GM21447 (cell line): ENCODE data around the gene MAP2K3.
"Not testable (repeated sequence)": the region's sequence is repeated elsewhere in the genome, so short reads cannot be mapped to it uniquely, and the experiment has no call there.

Experiments
- ATAC-seq: cut with Tn5 transposase; IDR thresholded peaks from one replicate; pipeline ENCODE4 v1.9.1; 2021; ENCODE audit not compliant: unreplicated experiment

The MAP2K3 gene

DNA sequence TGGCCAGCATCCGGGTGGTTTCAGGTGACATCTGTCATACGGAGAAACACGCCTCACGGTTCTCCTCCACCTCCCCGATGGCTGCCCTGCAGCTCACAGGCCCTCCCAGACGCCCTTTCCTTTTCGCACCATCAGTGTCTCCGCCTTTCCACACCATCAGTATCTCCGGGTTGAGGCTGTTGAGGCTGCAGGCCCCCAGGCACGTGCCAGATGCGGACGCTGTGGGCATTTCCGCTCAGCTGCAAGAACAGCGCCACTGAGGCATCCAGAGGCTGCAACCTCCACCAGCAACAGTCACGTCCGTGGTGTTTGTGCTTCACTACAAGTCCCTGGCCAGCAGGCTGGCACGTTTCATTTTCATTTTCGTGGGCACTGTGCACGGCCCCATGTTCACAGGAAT lies 66.0 kb downstream of the MAP2K3 start:
- not testable (repeated sequence) for ATAC-seq

DNA sequence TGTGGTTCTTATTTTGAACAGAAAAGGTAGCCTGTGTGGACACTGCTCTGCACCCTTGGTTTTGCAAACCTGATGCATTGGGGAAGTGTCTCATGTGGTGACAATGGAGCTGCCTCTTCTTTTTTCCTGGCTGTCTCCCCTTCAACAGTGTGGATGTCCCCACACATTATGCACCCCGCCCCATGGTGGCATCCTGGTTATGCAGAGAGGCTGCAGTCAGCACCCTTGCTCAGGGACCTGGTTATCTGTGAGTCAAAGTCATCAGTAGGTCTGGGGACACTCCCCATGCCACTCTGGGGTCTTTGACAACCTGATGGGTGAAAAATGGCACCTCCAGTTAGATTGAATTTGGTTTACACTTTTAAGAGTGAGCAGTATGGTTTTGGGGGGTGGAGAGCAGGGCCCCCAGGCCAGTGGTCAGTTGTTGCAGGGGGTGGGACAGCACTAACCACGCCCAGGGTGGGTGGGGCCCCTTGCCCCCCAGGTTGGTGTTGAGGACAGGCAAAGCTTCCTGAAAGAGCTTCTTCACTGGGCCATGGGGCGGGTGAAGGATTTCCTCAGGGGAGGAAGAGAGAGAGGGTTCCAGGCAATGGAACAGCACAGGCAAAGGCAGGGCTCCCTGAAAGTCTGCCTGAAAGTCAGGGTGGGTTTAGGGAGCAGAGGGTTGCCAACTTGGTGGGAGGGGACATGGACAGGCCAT lies 67.0 kb downstream of the MAP2K3 start:
- no peak for ATAC-seq

DNA sequence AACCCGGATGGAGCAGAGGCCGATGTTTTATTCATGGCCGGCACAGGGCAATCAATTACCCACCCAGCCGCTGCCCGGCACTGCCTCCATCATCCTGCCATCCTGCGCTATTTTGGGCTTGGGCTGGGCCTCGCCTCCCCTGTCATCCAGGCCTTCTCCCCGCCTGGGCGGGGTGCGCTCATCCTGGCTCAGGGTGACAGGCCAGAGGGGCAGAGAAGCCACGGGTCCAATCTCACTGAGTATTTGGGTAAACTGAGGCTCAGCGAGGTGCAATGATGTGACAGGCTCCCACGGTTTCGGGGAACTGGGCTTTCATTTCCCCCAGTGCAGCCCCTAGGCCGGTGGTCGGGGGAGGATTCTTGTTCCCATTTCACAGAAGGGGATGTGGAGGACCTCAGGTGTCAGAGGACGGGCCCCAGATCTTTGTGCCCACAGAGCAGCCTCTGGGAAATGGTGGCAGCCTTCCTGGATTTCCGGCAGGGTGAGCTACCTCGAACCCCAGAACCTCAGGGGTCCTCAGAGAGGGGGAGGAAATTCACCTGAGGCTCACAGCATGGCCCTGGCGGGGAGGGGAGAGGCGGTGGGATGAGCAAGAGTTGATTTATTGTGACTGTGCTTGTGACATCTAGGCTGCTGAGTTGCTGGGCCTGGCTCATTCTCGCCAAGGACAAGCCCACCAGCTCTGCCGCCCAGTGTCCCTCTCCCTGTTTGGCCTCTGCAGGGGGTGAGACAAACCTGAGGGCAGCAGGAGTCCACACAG lies 67.9 kb downstream of the MAP2K3 start:
- no peak for ATAC-seq

DNA sequence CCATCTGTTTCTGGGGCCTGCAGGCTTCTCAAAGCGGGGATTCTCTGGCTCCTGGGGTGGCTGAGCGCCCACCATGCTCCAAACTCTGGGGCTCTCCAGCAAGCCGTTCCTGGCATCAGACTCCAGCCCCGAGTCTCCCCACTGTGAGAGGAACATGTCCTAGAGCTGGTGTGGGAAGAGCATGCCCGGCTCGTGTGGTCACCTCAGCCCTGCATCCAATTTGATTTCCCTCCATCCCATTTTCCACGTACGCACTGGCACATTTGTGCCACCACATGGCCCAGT lies 68.4 kb downstream of the MAP2K3 start:
- ATAC-seq = no peak

DNA sequence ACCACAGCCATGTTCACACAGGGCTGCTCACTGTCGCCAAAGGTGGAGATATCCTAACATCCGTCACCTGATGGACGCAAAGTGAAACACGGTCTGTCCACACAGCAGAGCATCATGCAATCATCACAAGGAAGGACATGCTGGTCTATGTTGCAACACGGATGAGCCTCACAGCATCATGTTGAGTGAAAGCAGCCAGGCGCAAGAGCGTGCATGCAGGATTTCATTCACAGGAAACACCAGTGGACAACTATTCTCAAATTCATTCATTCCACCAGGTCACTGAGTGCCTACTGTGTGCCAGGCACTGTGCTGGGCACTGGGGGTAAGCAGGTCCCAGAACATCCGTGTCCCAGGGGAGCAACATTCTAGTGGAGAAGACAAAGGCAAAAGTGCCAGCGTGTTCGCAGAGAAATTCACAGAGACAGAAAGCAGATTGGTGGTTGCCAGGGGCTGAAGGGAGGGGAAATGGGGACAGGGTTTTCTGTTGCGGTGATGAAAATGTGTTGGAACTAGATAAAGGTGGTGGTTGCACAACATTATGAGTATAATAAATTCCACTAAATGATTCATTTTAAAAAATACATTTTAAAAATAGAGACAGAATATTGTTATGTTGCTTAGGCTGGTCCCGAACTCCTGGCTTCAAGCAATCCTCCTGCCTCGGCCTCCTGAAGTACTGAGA lies 69.0 kb downstream of the MAP2K3 start:
- ATAC-seq = no peak

DNA sequence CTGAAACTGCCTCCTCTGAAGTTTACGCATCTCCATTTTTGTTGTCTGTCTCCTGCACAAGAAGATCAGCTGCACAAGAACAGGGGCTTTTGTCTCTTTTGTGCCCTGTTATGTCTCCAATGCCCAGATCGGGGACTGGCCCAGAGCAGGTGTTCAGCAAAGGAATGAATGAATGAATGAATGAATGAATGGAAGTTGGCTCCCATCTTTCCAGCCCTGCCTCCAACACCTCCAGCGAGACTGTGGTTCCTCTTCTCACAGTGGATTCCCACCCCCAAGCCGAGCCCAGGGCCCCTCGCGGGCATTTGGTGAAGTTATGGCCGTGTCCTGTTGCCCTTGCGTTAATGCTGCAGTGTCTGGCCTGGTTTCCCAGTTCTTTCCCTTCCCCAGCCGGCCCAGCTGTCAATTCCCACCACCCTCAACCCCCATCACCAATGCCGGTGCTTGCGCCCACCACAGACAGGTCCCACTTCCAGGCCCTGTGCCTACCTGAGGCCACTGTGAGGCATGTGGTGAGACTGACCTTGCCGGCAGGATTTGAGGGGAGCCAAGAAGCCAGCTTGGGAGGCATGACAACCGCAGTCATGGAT lies 70.4 kb downstream of the MAP2K3 start:
- no peak for ATAC-seq

DNA sequence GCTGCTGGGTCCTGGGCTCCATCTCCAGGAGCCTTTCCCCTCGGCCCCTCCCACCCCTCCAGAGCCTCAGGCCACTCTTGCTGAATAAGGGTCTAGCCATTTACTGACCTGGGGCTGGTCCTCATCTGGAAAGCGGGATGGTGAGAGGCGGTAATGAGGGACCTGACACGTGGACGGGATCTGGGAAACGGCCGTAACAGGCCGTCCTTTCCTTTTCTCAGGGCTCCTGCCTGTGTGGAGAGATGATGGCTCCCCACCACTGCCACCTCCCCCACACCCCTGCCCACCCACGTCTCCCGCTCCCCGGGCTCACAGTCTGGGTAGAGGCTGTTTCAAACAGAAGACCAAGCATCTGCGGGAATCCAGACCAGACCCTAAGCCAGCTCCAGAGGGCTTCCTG lies 71.1 kb downstream of the MAP2K3 start:
- no peak for ATAC-seq

DNA sequence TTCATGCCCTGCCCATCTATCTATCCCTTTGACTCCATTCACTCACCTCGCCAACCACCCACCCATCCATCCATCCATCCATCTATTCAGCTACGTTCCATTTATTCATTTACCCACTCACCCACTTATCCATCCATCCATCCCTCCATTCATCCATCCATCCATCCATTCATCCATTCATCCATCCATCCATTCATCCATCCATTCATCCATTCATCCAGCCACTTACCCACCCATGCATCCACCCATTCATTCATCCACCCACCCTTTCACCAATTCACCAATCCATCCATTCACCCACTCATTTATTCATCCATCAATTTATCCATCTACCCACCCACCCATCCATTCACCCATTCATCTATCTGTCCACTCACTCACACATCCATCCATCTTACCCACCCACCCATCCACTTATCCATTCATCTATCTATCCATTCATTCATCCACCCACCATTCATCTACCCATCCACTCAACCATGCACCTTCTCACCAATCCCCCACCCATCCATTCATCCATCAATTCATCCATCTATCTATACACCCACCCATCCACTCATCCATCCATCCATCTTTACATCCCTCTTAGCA lies 72.1 kb downstream of the MAP2K3 start:
- no peak for ATAC-seq

DNA sequence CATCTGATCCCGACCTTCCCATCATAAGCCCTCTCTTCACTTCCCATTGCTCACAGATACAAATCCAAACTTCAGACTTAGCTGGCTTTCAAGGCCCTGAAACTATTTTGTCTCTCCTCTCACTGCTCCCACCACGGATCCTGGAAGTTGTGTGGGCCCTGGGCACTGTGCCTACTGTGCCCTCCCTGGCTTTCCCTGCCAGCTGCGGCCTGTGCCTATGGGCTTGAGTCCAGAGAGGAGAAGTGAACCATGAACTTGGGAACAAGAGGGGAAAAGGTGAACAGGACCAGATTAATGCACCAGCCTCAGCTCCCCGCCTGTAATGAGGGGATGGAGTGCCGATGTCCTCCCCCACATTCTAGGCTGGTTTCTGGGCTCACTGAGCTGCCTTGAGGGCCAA lies 72.8 kb downstream of the MAP2K3 start:
- no peak for ATAC-seq

DNA sequence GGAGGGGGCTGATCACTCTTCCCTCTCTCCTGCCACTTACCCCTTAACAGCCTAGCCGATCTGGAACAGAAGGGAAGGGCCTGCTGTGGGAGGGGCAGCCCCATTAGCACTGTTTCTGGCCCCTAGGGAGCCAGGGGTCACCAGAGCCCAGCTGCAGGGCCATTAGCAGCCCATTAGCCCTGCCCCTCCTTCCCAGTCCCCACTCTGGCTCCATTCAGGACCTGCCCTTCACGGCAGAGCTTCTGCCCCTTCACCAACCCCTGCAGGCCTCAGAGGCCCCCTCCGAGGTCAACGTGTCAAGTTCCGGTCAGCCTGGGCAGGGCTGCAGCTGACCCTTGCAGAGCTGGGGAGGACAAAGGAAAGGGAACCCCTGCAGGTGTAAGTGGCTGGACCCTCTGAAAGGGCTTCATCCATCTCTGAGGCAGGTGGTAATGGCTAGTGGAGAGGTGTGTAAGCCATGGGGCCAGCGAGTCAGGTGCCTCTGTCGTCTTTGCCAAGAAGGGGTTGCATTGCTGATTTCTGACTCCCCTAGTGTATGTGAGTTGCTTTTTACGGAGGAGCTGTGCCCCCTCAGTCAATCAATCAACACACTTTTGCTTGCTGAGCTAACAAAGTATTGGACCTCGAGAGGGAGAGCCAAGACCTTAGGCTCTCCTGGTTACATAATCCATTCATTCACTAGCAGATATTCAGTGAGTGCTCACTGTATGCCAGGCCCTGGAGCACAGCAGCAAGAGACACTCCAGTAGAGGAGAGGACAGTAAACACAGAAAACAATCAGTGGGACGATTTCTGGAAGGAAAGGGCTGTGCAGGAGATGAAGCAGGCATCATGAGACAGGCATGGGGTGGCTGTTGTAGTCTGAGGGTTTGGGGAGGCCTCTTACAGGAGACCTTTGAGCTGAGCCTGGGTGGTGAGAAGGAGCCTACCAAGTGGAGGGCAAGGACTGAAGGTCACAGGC lies 73.5 kb downstream of the MAP2K3 start:
- ATAC-seq = no peak

DNA sequence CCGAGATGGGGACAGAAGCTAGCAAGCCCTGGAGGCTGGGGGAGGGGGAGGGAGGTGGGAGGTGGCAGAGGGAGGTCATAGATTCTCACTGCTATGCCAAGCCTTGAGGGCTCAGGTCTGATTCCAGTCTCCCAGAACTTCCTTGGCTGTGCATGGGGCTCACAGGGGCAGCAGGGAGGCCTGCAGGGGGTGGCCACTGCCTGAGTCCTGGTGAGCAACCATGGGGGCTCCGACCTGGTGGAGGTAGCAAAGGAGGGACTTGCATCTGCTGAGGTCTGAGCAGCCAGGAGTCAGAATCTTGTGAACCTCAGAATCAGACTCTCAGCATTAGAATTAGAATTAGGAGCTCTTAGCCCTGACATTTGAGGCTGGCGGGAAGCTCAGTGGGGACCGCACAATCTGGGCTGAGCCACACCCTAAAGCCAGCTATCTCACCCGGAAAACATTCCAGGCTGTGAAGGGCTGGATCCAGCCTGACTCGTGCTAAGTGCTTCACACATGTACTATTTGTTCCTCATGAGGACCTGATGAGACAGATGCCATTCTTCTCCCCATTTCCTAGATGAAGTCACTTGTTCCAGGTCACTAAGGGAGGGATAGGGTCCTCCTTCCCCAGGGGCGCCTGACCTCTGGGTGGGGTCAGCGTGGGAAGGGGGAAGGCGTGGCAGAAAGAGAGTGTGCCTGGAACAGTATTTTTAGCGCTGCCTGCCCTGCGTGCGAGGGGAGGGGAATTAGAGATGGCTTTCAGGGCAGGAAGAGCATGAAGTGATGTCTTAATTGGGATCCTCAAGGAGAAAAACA lies 74.4 kb downstream of the MAP2K3 start:
- no peak for ATAC-seq

DNA sequence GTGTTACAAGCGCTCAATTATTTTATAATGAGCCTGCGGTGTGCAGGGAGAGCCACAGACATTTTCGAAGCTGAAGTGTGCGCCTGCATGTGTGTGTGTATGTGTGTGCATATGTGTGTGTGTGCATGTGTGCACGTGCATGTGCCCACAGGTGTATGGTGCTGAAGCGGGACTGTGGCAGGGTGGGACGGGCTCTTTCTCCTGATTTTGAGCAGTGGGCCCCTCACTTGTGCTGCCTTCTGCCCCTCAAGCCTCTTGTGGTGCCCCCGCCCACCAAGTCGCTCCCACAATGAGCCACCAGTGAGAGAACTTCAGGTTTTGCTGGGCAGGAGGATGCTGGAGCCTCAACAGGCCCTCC lies 75.0 kb downstream of the MAP2K3 start:
- no peak for ATAC-seq

DNA sequence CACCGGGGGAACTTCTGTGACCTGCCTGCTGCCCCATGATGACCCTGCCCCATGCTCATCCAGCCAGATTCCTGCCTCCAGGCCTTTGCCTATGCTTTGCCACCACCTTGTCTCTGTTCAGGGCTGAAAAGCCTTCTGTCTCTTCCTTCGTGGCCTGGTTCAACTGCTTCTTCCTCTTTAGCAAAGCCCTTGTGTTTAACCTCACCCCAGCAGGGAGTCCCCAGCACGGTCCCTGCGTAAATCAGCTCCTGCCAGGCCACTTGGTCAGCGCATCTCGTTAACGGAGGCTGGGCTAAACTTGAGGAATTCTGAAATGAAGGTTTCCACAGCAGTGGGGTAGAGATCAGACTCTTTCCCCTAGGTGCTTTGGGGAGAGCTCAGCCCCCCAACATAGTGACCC lies 75.5 kb downstream of the MAP2K3 start:
- no peak for ATAC-seq

DNA sequence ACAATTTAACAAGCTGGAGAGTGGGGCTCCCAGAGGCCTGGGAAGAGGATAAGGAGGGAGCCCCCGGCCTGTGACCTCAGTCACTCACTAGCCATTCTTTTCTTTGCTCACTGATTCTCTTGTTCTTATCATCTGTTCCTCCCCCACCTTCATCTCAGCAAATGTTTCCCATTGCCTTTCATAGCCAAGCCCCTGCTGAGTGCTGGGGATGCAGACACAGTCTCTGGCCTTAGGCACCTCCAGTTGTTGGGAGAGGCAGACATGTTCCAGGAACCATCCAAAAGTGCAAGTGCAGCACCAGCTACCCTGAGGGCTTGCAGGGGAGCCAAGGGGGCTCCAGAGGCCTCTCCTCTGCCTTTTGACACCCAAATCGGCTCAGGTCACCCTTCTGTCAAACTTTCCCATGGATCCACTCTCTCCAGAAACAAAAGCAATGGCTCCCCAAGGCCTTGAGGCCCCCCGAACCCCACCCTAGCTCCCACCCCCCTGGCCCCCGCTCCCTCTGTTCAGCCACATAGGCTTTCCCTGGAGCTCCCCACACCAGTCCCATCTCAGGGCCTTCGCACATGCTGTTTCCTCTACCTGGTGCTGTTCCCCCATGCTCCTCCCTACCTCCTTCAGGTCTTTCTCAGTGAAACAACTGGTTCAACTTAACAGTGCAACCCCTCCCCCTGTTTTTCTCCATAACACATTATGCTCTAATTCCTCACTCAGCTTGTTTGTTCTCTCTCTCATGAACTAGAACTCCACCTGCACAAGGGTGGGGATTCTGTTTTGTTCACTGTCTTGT lies 76.7 kb downstream of the MAP2K3 start:
- ATAC-seq = no peak

DNA sequence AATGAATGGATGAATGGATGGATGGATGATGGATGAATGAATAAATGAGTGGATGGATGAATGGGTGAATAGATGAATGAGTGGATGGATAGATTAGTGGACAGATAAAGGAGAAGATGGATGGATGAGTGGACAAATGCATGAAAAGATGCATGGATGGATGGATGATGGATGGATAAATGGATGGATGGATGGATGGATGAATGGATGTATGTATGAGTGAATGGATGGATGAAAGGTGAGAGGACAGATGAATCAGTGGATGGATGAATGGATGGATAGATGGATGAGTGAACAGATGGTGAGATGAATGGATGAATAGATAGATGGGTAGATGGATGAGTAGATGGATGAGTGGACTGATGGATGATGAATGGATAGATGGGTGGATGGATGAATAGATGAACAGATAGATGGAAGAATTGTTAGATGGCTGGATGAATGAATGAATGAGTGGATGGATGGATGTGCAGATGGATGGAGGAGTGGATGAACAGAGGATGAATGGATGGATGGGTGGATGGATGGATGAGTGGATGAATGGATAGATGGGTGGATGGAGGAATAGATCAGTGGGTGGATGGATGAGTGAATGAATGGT lies 77.9 kb downstream of the MAP2K3 start:
- ATAC-seq = no peak

DNA sequence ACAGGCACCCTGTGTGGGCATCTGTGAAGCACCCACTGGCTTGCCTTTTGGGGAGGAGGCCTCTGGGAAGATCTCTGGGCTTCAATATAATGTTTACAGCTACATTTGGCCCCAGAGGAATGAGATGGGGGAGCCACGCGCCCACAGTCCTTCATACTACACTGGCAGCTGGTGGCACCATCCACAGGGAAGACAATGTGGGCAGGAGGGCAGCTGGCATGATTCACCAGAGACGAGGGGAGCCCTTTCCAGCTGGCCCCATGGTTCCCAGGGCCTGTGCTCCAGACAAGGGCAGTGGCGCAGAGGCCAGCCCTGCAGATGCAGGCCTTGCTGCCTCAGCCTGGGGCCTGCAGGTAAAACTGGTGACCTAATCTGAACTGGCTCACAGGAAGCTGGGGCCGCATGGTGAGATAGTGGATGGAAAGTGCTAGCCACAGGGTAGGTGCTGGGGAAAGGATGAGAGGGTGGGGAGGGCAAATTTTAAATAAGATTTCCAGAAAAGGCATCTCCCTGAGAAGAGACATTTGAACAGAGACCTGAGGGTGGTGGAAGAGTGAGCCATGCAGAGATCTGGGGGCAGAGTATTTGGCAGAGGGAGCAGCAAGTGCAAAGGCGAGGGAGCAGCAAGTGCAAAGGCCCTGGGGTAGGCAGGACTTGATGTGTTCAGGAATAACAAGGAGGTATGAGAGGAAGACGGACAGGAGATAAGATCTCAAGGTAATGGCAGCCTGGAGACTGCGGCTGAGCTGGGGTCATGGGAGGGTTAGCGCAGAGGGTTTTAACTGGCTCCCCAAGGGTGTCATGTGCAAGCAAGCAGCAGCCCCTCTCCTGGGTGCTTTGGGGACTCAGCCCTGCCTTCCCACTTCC lies 79.5 kb downstream of the MAP2K3 start:
- no peak for ATAC-seq
